ENCODE data around the gene RBM20.

DNA sequence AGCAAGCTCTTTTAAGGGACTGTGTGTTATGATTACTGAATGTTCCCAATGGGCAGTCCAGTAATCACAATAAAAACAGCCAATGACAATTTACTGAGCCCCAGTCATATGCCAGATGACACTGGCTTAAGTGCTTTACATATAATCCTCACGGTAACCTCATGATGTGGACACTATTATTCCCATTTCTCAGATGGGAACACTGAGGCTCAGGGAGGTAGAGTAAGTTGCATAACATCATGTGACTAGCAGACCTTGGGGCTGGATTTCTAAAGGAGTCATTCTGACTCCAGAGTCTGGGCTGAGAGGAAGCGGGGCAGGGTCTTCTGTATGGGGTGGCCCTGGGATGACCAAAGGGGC, 7.6 kb upstream of the RBM20 start:
- TF ChIP-seq, protein P1, sequence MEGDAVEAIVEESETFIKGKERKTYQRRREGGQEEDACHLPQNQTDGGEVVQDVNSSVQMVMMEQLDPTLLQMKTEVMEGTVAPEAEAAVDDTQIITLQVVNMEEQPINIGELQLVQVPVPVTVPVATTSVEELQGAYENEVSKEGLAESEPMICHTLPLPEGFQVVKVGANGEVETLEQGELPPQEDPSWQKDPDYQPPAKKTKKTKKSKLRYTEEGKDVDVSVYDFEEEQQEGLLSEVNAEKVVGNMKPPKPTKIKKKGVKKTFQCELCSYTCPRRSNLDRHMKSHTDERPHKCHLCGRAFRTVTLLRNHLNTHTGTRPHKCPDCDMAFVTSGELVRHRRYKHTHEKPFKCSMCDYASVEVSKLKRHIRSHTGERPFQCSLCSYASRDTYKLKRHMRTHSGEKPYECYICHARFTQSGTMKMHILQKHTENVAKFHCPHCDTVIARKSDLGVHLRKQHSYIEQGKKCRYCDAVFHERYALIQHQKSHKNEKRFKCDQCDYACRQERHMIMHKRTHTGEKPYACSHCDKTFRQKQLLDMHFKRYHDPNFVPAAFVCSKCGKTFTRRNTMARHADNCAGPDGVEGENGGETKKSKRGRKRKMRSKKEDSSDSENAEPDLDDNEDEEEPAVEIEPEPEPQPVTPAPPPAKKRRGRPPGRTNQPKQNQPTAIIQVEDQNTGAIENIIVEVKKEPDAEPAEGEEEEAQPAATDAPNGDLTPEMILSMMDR (conservative IDR thresholded peaks at IDR 0.05; ENCODE audit: low read depth in 2 of 2) = no peak
- TF ChIP-seq STAT1 (IDR thresholded peaks at IDR 0.05; ENCODE audit: unreplicated experiment) (no peak), POLR2AphosphoS5 (IDR thresholded peaks at IDR 0.05; ENCODE audit: low read depth) (no peak), EZH2phosphoT487 (IDR thresholded peaks at IDR 0.05; ENCODE audit: unreplicated experiment) (no peak), EZH2 (IDR thresholded peaks at IDR 0.05; ENCODE audit: low read depth, unreplicated experiment) (no peak), ZNF114 (CRISPR knock-in tag; IDR thresholded peaks at IDR 0.05) (no peak), JUNB (IDR thresholded peaks at IDR 0.05; ENCODE audit: unreplicated experiment) (no peak)
- TF ChIP-seq, protein P2, sequence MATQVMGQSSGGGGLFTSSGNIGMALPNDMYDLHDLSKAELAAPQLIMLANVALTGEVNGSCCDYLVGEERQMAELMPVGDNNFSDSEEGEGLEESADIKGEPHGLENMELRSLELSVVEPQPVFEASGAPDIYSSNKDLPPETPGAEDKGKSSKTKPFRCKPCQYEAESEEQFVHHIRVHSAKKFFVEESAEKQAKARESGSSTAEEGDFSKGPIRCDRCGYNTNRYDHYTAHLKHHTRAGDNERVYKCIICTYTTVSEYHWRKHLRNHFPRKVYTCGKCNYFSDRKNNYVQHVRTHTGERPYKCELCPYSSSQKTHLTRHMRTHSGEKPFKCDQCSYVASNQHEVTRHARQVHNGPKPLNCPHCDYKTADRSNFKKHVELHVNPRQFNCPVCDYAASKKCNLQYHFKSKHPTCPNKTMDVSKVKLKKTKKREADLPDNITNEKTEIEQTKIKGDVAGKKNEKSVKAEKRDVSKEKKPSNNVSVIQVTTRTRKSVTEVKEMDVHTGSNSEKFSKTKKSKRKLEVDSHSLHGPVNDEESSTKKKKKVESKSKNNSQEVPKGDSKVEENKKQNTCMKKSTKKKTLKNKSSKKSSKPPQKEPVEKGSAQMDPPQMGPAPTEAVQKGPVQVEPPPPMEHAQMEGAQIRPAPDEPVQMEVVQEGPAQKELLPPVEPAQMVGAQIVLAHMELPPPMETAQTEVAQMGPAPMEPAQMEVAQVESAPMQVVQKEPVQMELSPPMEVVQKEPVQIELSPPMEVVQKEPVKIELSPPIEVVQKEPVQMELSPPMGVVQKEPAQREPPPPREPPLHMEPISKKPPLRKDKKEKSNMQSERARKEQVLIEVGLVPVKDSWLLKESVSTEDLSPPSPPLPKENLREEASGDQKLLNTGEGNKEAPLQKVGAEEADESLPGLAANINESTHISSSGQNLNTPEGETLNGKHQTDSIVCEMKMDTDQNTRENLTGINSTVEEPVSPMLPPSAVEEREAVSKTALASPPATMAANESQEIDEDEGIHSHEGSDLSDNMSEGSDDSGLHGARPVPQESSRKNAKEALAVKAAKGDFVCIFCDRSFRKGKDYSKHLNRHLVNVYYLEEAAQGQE (IDR thresholded peaks at IDR 0.05; ENCODE audit: unreplicated experiment) = no peak
- TF ChIP-seq, protein P3, sequence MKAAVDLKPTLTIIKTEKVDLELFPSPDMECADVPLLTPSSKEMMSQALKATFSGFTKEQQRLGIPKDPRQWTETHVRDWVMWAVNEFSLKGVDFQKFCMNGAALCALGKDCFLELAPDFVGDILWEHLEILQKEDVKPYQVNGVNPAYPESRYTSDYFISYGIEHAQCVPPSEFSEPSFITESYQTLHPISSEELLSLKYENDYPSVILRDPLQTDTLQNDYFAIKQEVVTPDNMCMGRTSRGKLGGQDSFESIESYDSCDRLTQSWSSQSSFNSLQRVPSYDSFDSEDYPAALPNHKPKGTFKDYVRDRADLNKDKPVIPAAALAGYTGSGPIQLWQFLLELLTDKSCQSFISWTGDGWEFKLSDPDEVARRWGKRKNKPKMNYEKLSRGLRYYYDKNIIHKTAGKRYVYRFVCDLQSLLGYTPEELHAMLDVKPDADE (IDR thresholded peaks at IDR 0.05) = no peak

Measured in GM23338 (cell line).